A549 (cell line): Measurements from ENCODE around the gene CEP112. TPM values are rescaled to one million over a fixed set of nuclear protein-coding genes. Genes with fewer than 3 reads are reported as not detected.
"Not testable (repeated sequence)": the region's sequence is repeated elsewhere in the genome, so short reads cannot be mapped to it uniquely, and the experiment has no call there.

Experiments used
- ATAC-seq, 2 experiments: fragments of 200-7000 bp in 1 of 2; fragments of >200 bp in 1 of 2; cut with Nextera tagmentation in 1 of 2; cut with Tn5 transposase in 1 of 2; 3 replicates each; pipeline versions ENCODE4 v1.8.0 to v1.9.1; 2018 to 2020; ENCODE audit warnings: mild to moderate bottlenecking in 1 of 2, moderate library complexity in 1 of 2
- CTCF ChIA-PET: fragments of 300-600 bp; sonication (Branson Sonifier 250); formaldehyde crosslinking; extraction: SDS; loops from one replicate; lab custom pipeline; 2021; ENCODE audit warnings: antibody characterized with exemption, inconsistent platforms; lab: Yijun Ruan, JAX
- POLR2A ChIA-PET: fragments of 350-600 bp; formaldehyde crosslinking; extraction: SDS; loops from one replicate; lab custom pipeline; 2021; ENCODE audit warnings: antibody characterized with exemption, inconsistent platforms; lab: Yijun Ruan, JAX
- DNase-seq, 2 experiments: peaks; one replicate each; pipeline versions ENCODE4 v3.0.0 to v3.0.0-alpha.2; 2011 to 2016; ENCODE audit warnings: low read depth in 1 of 2, low spot score in 1 of 2
- FAIRE-seq: peaks from 2 replicates; lab custom pipeline; 2011; peaks lifted over from hg19 to GRCh38; lab: Jason Lieb, UNC
- H3K27ac ChIP-seq, 2 experiments: fragments of >200 bp; sonication (Bioruptor Twin); formaldehyde crosslinking; 3 replicates each; pipeline ENCODE4 v1.5.1; 2016 to 2017
- H3K4me1 ChIP-seq: fragments of >200 bp; sonication (Bioruptor Twin); formaldehyde crosslinking; 3 replicates; pipeline ENCODE4 v1.6.1; 2016
- H3K4me2 ChIP-seq: fragments of >200 bp; sonication (Bioruptor Twin); formaldehyde crosslinking; 3 replicates; pipeline ENCODE4 v1.6.1; 2016
- H3K4me3 ChIP-seq: fragments of >200 bp; sonication (Bioruptor Twin); formaldehyde crosslinking; 3 replicates; pipeline ENCODE4 v1.5.1; 2016
- H3K9me3 ChIP-seq: fragments of >200 bp; sonication (Bioruptor Twin); formaldehyde crosslinking; 3 replicates; pipeline ENCODE4 v1.6.1; 2016
- BCL3 ChIP-seq: fragments of >200 bp; sonication (Bioruptor Twin); formaldehyde crosslinking; IDR thresholded peaks from 3 replicates; pipeline ENCODE4 v1.6.1; 2016
- CBX2 ChIP-seq: fragments of 200-600 bp; sonication (generic); IDR thresholded peaks from 2 replicates; pipeline ENCODE4 v1.6.1; 2016; ENCODE audit warnings: low read depth, mild to moderate bottlenecking, borderline replicate concordance
- CHD2 ChIP-seq: fragments of 150-350 bp; IDR thresholded peaks from 2 replicates; pipeline ENCODE4 v1.6.1; 2014; ENCODE audit warnings: low read length; ENCODE audit not compliant: partially characterized antibody
- CTCF ChIP-seq: fragments of >200 bp; sonication (Bioruptor Twin); formaldehyde crosslinking; IDR thresholded peaks from 3 replicates; pipeline ENCODE4 v1.5.1; 2016
- EHF ChIP-seq: fragments of 250-450 bp; sonication (Bioruptor Pico); IDR thresholded peaks from 2 replicates; pipeline ENCODE4 v1.5.0; 2020; ENCODE audit warnings: mild to moderate bottlenecking
- ELK1 ChIP-seq: fragments of 150-350 bp; IDR thresholded peaks from 2 replicates; pipeline ENCODE4 v1.6.1; 2014; ENCODE audit warnings: low read depth, mild to moderate bottlenecking, low read length
- FOSL2 ChIP-seq, 2 experiments: fragments of 450-650 bp in 1 of 2; fragments of >200 bp in 1 of 2; sonication (Bioruptor Twin) in 1 of 2; formaldehyde crosslinking; IDR thresholded peaks; 2 replicates each; pipeline versions ENCODE4 v1.5.0 to v1.6.1; 2016 to 2020; ENCODE audit warnings: mild to moderate bottlenecking in 1 of 2, moderate library complexity in 1 of 2
- GATA3 ChIP-seq: IDR thresholded peaks from 2 replicates; pipeline ENCODE4 v1.6.1; 2012; ENCODE audit warnings: borderline replicate concordance
- HDAC2 ChIP-seq: fragments of 200-600 bp; sonication (generic); IDR thresholded peaks from 2 replicates; pipeline ENCODE4 v1.6.1; 2016
- HEYL ChIP-seq: fragments of 250-450 bp; sonication (Bioruptor Pico); IDR thresholded peaks from 2 replicates; pipeline ENCODE4 v1.8.0; 2021; ENCODE audit warnings: mild to moderate bottlenecking, moderate library complexity
- HOXA7 ChIP-seq: fragments of 250-450 bp; sonication (Bioruptor Pico); IDR thresholded peaks from 2 replicates; pipeline ENCODE4 v1.5.0; 2020; ENCODE audit warnings: mild to moderate bottlenecking, moderate library complexity
- HOXB13 ChIP-seq: fragments of 250-450 bp; sonication (Bioruptor Pico); IDR thresholded peaks from 2 replicates; pipeline ENCODE4 v1.5.0; 2020; ENCODE audit warnings: low read depth, mild to moderate bottlenecking, moderate library complexity
- JUN ChIP-seq, 2 experiments: fragments of >200 bp; sonication (Bioruptor Twin); formaldehyde crosslinking; IDR thresholded peaks; 2 replicates in 1 of 2; 3 replicates in 1 of 2; pipeline ENCODE4 v1.6.1; 2016 to 2017
- JUNB ChIP-seq: fragments of >200 bp; sonication (Bioruptor Twin); formaldehyde crosslinking; IDR thresholded peaks from 2 replicates; pipeline ENCODE4 v1.6.1; 2016
- KDM1A ChIP-seq: fragments of 200-600 bp; sonication (generic); IDR thresholded peaks from 2 replicates; pipeline ENCODE4 v1.6.1; 2016; ENCODE audit warnings: low read depth, mild to moderate bottlenecking
- MAFK ChIP-seq: fragments of 450-650 bp; IDR thresholded peaks from 2 replicates; pipeline ENCODE4 v1.6.1; 2014; ENCODE audit not compliant: partially characterized antibody
- MYC ChIP-seq: IDR thresholded peaks from 2 replicates; pipeline ENCODE4 v1.6.1; 2012; ENCODE audit warnings: mild to moderate bottlenecking, inconsistent platforms, low read length, improper control_type of control experiment, borderline replicate concordance
- NFE2L2 ChIP-seq: fragments of 150-350 bp; conservative IDR thresholded peaks from 2 replicates; pipeline ENCODE4 v1.6.1; 2014; ENCODE audit warnings: low read length
- PHF8 ChIP-seq: fragments of 200-600 bp; sonication (generic); IDR thresholded peaks from 2 replicates; pipeline ENCODE4 v1.6.1; 2016; ENCODE audit warnings: low read depth, mild to moderate bottlenecking, antibody characterized with exemption, moderate library complexity, borderline replicate concordance
- RAD21 ChIP-seq, 2 experiments: fragments of >200 bp in 1 of 2; sonication (Bioruptor Twin) in 1 of 2; formaldehyde crosslinking in 1 of 2; IDR thresholded peaks in 1 of 2; conservative IDR thresholded peaks in 1 of 2; 2 replicates in 1 of 2; 3 replicates in 1 of 2; pipeline ENCODE4 v1.6.1; 2012 to 2018; ENCODE audit warnings: inconsistent platforms in 1 of 2
- RFX5 ChIP-seq: fragments of 450-650 bp; IDR thresholded peaks from 2 replicates; pipeline ENCODE4 v1.7.1; 2014; ENCODE audit warnings: antibody characterized with exemption, mild to moderate bottlenecking, moderate library complexity
- TFCP2L1 ChIP-seq: fragments of 250-450 bp; sonication (Bioruptor Pico); IDR thresholded peaks from 2 replicates; pipeline ENCODE4 v1.5.0; 2021; ENCODE audit warnings: mild to moderate bottlenecking
- TP53 ChIP-seq: fragments of 250-450 bp; sonication (Bioruptor Pico); IDR thresholded peaks from 2 replicates; pipeline ENCODE4 v1.5.0; 2021; ENCODE audit warnings: mild to moderate bottlenecking, moderate library complexity
- USF2 ChIP-seq: fragments of 450-650 bp; IDR thresholded peaks from 2 replicates; pipeline ENCODE4 v1.6.1; 2014; ENCODE audit warnings: antibody characterized with exemption
- ZNF302 ChIP-seq: fragments of 250-450 bp; sonication (Bioruptor Pico); IDR thresholded peaks from 2 replicates; pipeline ENCODE4 v1.9.0; 2021; ENCODE audit warnings: inconsistent platforms, mild to moderate bottlenecking, moderate library complexity
- WGBS: methylation state at CpG from one replicate; pipeline ENCODE4 v1.1.6; 2017; ENCODE audit errors: missing lambda C conversion rate; 5-methylcytosine and 5-hydroxymethylcytosine counted together
- polyA plus RNA-seq, 4 experiments: library from polyadenylated mRNA; depleted of rRNA in 3 of 4; stranded (reverse); fragments of >200 nt; fragmentation: RNase III in 1 of 4; extraction: RNeasy Plus Mini Kit Qiagen cat#74134 plus additional on column Dnase treatment in 1 of 4; gene quantifications; 2 replicates in 3 of 4; 3 replicates in 1 of 4; pipeline ENCODE4 v1.2.3, GENCODE V29; 2011 to 2017

CEP112 gene
- polyA plus RNA-seq, 2 of the 4 experiments (the other 2 are of a cell fraction): 9.6 to 15.2 TPM

- TF ChIP-seq BCL3 (no peak), KDM1A (no peak), CBX2 (no peak), JUNB (no peak), MYC (no peak), RAD21 (conservative IDR thresholded peaks at IDR 0.05 in 1 of 2, IDR thresholded peaks at IDR 0.05 in 1 of 2) (no peak), USF2 (no peak), RFX5 (no peak), CTCF (no peak), PHF8 (no peak), CHD2 (no peak), ZNF302 (CRISPR knock-in tag) (no peak), NFE2L2 (no peak), HEYL (no peak), HOXB13 (CRISPR knock-in tag) (no peak), GATA3 (no peak), HDAC2 (no peak), HOXA7 (CRISPR knock-in tag) (no peak)
- Histone ChIP-seq H3K27ac (no peak overlapping the region), H3K4me3 (no peak overlapping the region), H3K9me3 (peaks cover 6% of the 10 kb centered on the region; the same call in 1 of the 3 replicates), H3K4me1 (peaks cover 21% of the 10 kb centered on the region), H3K4me2 (no peak overlapping the region)
- DNase-seq: no peak
- ATAC-seq: no peak
- CTCF ChIA-PET: interaction anchor here (0.6 to 1.9 kb wide), 3 partner anchors 56 to 246 kb away, joined by 3 to 4 read pairs (median 4); no protein-coding TSS in a partner anchor
- FAIRE-seq: no peak
- POLR2A ChIA-PET: no interaction called here
These were observed 452.9 kb downstream of the CEP112 start for GRCh38 chr17:65739034-65739433.

- no peak for TF ChIP-seq KDM1A
- TF ChIP-seq JUN (IDR thresholded peaks at IDR 0.05): no peak
- H3K27ac ChIP-seq: no peak overlapping the region
- H3K4me1 ChIP-seq: peaks cover 7% of the 10 kb centered on the region
- FAIRE-seq: peak; percentile 68
- DNase-seq: no peak
- ATAC-seq: no peak
- 93% methylated on average over 4 of the region's 4 CpGs for WGBS
- H3K4me3 ChIP-seq: no peak overlapping the region
- POLR2A ChIA-PET: no interaction called here
- CTCF ChIA-PET: no interaction called here
- H3K4me2 ChIP-seq: no peak overlapping the region
- peaks cover 6% of the 10 kb centered on the region; the same call in 1 of the 3 replicates for H3K9me3 ChIP-seq
These were observed 454.5 kb downstream of the CEP112 start for GRCh38 chr17:65737451-65737850.

- Histone ChIP-seq H3K4me1 (no peaks in the 10 kb centered on the region), H3K4me2 (no peak overlapping the region), H3K4me3 (no peak overlapping the region), H3K9me3 (no peaks in the 10 kb centered on the region), H3K27ac (no peak overlapping the region)
- ChIA-PET POLR2A (no interaction called here), CTCF (interaction anchor here (1.1 to 1.7 kb wide), 3 partner anchors 16 to 432 kb away, joined by 3 to 4 read pairs (median 3); no protein-coding TSS in a partner anchor)
- 85% methylated on average over 3 of the region's 3 CpGs for WGBS
- ATAC-seq: no peak
- FAIRE-seq: no peak
- TF ChIP-seq ELK1 (no peak), FOSL2 (IDR thresholded peaks at IDR 0.05) (no peak), FOSL2 (CRISPR knock-in tag; IDR thresholded peaks at IDR 0.05) (no peak), EHF (CRISPR knock-in tag) (no peak), HOXB13 (CRISPR knock-in tag) (no peak), TFCP2L1 (no peak), NFE2L2 (no peak), TP53 (CRISPR knock-in tag) (no peak), MAFK (no peak)
- DNase-seq: no peak
These were observed 458.6 kb downstream of the CEP112 start for GRCh38 chr17:65733314-65733713.

GRCh38 chr17:65732667-65733066 is 459.3 kb downstream of the CEP112 start:
- WGBS: 82% methylated on average over 2 of the region's 2 CpGs
- POLR2A ChIA-PET, H3K4me1 ChIP-seq, FAIRE-seq, H3K27ac ChIP-seq, H3K4me3 ChIP-seq, H3K9me3 ChIP-seq, ATAC-seq, DNase-seq, H3K4me2 ChIP-seq: not testable (repeated sequence)
- CTCF ChIA-PET: interaction anchor here (0.8 to 1.7 kb wide), 3 partner anchors 13 to 433 kb away, joined by 3 to 4 read pairs (median 3); no protein-coding TSS in a partner anchor
